Thyroid gland (tissue), 4 donors: ENCODE data around the gene LHPP.

Experiments
- CTCF ChIP-seq, 6 experiments: fragments of 200-600 bp in 3 of 6; fragments of 450-650 bp in 3 of 6; sonication (generic) in 3 of 6; IDR thresholded peaks; one replicate each; pipeline ENCODE4 v1.5.1; 2016 to 2019; ENCODE audit warnings: antibody characterized with exemption in 6 of 6, mild to moderate bottlenecking in 2 of 6, inconsistent platforms in 1 of 6, moderate library complexity in 1 of 6
- POLR2A ChIP-seq, 2 donors: fragments of 450-650 bp; IDR thresholded peaks; one replicate each; pipeline ENCODE4 v1.6.1; 2017; ENCODE audit warnings: antibody characterized with exemption in 2 of 2, mild to moderate bottlenecking in 2 of 2, moderate library complexity in 1 of 2

- TF ChIP-seq POLR2A (IDR thresholded peaks at IDR 0.05), result no peak
- no peak for TF ChIP-seq CTCF (IDR thresholded peaks at IDR 0.05)
Measured at GRCh38 chr10:124459395-124459794, 2.2 kb upstream of the LHPP start.
